Metanephros (tissue), 1 donor: ENCODE results near the gene IFTAP. TPM values are rescaled to one million over a fixed set of nuclear protein-coding genes. Genes with fewer than 3 reads are reported as not detected.

Source experiments
- total RNA-seq: library from RNA; depleted of rRNA; stranded (reverse); fragments of >200 nt; gene quantifications from one replicate; pipeline ENCODE4 v1.2.3, GENCODE V29; 2014

Gene IFTAP
- 32.4 TPM for total RNA-seq

GRCh38 chr11:36594316-36594989 lies at the start of gene IFTAP:
Gene IFTAP, plus strand, starts transcription at chr11:36594502. Its CDS starts 15,602 bp downstream, at chr11:36610104.

GRCh38 chr11:36567694-36568093 lies 26.6 kb upstream of the IFTAP start, which contains the start of gene RAG1:
Gene RAG1, plus strand, starts transcription at chr11:36568007. Its CDS starts 5,298 bp downstream, at chr11:36573305.

DNA sequence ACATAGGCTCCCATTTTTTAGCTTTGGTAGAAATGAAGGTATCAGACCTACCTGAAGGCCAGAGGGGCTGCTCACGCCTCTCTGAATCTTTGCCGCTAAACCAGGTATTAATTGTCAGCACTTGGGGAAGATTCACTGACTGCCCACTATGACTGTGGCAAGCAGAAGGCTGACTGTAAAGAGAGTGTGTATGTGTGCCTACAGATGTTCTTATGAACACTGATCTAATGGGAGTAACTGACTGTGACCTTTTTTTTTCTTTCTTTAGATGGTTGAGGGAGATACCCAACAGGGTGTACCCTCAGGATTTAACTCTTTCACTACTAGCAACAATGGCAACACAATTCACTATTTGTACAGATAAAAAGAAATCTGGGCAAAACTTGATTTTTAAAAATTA lies 3.7 kb downstream of the IFTAP start, which contains the start of gene RAG2:
TSS of gene RAG2 (minus strand) at position 186 of the 400 bp plus-strand sequence. CDS start 4,068 bp downstream, outside the sequence.

Other genes starting within 250 kb of the IFTAP start
- gene TRAF6, start 84.2 kb upstream of the IFTAP start, total RNA-seq, result 12.7 TPM
- 3.0 TPM for gene RAG1, start 26.5 kb upstream of the IFTAP start, total RNA-seq
- gene RAG2, start 3.7 kb downstream of the IFTAP start, total RNA-seq, result 0.58 TPM